ENCODE results near the gene RNF130. TPM values are rescaled to one million over a fixed set of nuclear protein-coding genes. Genes with fewer than 3 reads are reported as not detected.

The RNF130 gene
- polyA plus RNA-seq, 1 experiment = 32.7 TPM

- DNase-seq (ENCODE audit: low read depth) = no peak
- Histone ChIP-seq H3K36me3 (ENCODE audit: control insufficient read depth, insufficient read depth, low read length) (no peaks in the 10 kb centered on the region), H3K4me3 (ENCODE audit: low read depth, low read length) (no peak overlapping the region), H3K27me3 (ENCODE audit: control insufficient read depth, insufficient read depth, low read length) (no peaks in the 10 kb centered on the region)
- no peak for TF ChIP-seq CTCF (IDR thresholded peaks at IDR 0.05; ENCODE audit: insufficient read depth, low read depth, low read length)
- CTCF ChIA-PET = no interaction called here
- POLR2A ChIA-PET = interaction anchor here (0.8 kb wide), 1 partner anchor 1453 kb away, joined by 4 read pairs; no protein-coding TSS in a partner anchor
These were observed 18.4 kb downstream of the RNF130 start for GRCh38 chr5:180053061-180053602.

- Histone ChIP-seq H3K36me3 (ENCODE audit: control insufficient read depth, insufficient read depth, low read length) (no peaks in the 10 kb centered on the region), H3K4me3 (ENCODE audit: low read depth, low read length) (no peak overlapping the region), H3K27me3 (ENCODE audit: control insufficient read depth, insufficient read depth, low read length) (no peaks in the 10 kb centered on the region)
- POLR2A ChIA-PET = no interaction called here
- CTCF ChIA-PET = no interaction called here
- no peak for TF ChIP-seq CTCF (IDR thresholded peaks at IDR 0.05; ENCODE audit: insufficient read depth, low read depth, low read length)
- no peak for DNase-seq (ENCODE audit: low read depth)
These were observed 19.2 kb downstream of the RNF130 start for GRCh38 chr5:180052211-180052818.

GRCh38 chr5:180050121-180050940 lies 21.2 kb downstream of the RNF130 start:
- ChIA-PET POLR2A (no interaction called here), CTCF (no interaction called here)
- H3K27me3 ChIP-seq (ENCODE audit: control insufficient read depth, insufficient read depth, low read length) = no peaks in the 10 kb centered on the region
- no peak overlapping the region for H3K4me3 ChIP-seq (ENCODE audit: low read depth, low read length)
- H3K36me3 ChIP-seq (ENCODE audit: control insufficient read depth, insufficient read depth, low read length) = no peaks in the 10 kb centered on the region
- TF ChIP-seq CTCF (IDR thresholded peaks at IDR 0.05; ENCODE audit: insufficient read depth, low read depth, low read length) = no peak
- no peak for DNase-seq (ENCODE audit: low read depth)

- Histone ChIP-seq H3K4me3 (ENCODE audit: low read depth, low read length) (no peak overlapping the region), H3K36me3 (ENCODE audit: control insufficient read depth, insufficient read depth, low read length) (no peaks in the 10 kb centered on the region), H3K27me3 (ENCODE audit: control insufficient read depth, insufficient read depth, low read length) (no peaks in the 10 kb centered on the region)
- POLR2A ChIA-PET = no interaction called here
- CTCF ChIA-PET = no interaction called here
- DNase-seq (ENCODE audit: low read depth) = no peak
- TF ChIP-seq CTCF (IDR thresholded peaks at IDR 0.05; ENCODE audit: insufficient read depth, low read depth, low read length) = no peak
These were observed 22.4 kb downstream of the RNF130 start for GRCh38 chr5:180049185-180049548.

- H3K36me3 ChIP-seq (ENCODE audit: control insufficient read depth, insufficient read depth, low read length) = no peaks in the 10 kb centered on the region
- ChIA-PET POLR2A (no interaction called here), CTCF (no interaction called here)
- H3K27me3 ChIP-seq (ENCODE audit: control insufficient read depth, insufficient read depth, low read length) = no peaks in the 10 kb centered on the region
- no peak overlapping the region for H3K4me3 ChIP-seq (ENCODE audit: low read depth, low read length)
- no peak for TF ChIP-seq CTCF (IDR thresholded peaks at IDR 0.05; ENCODE audit: insufficient read depth, low read depth, low read length)
- no peak for DNase-seq (ENCODE audit: low read depth)
These were observed 23.9 kb downstream of the RNF130 start for GRCh38 chr5:180047667-180048066.
